Thyroid gland (tissue), 4 donors: Measurements from ENCODE around the gene MLPH.

Experiments used
- POLR2A ChIP-seq, 2 donors: fragments of 450-650 bp; IDR thresholded peaks; one replicate each; pipeline ENCODE4 v1.6.1; 2017; ENCODE audit warnings: antibody characterized with exemption in 2 of 2, mild to moderate bottlenecking in 2 of 2, moderate library complexity in 1 of 2
- TF ChIP-seq, protein P1 (sequence below), 6 experiments: fragments of 200-600 bp in 3 of 6; fragments of 450-650 bp in 3 of 6; sonication (generic) in 3 of 6; IDR thresholded peaks; one replicate each; pipeline ENCODE4 v1.5.1; 2016 to 2019; ENCODE audit warnings: antibody characterized with exemption in 6 of 6, mild to moderate bottlenecking in 2 of 6, inconsistent platforms in 1 of 6, moderate library complexity in 1 of 6

DNA sequence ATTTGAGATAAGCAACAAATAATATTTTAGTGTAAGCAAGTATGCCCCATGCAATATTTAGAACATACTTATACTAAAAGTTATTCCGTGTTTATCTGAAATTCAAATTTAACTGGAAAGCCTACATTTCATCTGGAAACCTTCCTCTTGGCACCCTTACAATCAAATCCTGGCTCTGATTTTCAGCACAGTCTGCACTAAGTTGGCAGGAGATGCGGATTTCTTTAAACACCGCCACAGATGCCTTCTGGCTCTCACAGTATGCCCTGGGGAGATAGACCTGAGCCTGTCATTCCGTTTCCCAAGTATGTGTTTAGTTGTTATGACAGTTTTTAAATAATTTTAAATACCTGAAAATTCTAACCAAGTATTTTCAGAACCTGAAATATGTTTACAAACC lies 7.3 kb upstream of the MLPH start:
- TF ChIP-seq, protein P1, sequence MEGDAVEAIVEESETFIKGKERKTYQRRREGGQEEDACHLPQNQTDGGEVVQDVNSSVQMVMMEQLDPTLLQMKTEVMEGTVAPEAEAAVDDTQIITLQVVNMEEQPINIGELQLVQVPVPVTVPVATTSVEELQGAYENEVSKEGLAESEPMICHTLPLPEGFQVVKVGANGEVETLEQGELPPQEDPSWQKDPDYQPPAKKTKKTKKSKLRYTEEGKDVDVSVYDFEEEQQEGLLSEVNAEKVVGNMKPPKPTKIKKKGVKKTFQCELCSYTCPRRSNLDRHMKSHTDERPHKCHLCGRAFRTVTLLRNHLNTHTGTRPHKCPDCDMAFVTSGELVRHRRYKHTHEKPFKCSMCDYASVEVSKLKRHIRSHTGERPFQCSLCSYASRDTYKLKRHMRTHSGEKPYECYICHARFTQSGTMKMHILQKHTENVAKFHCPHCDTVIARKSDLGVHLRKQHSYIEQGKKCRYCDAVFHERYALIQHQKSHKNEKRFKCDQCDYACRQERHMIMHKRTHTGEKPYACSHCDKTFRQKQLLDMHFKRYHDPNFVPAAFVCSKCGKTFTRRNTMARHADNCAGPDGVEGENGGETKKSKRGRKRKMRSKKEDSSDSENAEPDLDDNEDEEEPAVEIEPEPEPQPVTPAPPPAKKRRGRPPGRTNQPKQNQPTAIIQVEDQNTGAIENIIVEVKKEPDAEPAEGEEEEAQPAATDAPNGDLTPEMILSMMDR (IDR thresholded peaks at IDR 0.05): no peak
- TF ChIP-seq POLR2A (IDR thresholded peaks at IDR 0.05): no peak
